ENCODE data around the gene MLLT3. TPM values are rescaled to one million over a fixed set of nuclear protein-coding genes. Genes with fewer than 3 reads are reported as not detected.

Gene MLLT3
- total RNA-seq, 1 donor from 2014 or later, result 14.6 TPM

GRCh38 chr9:20538956-20539355 lies 83.3 kb downstream of the MLLT3 start:
- intact Hi-C loops (cut with DNase I), result no loop called here
- DNase-seq (ENCODE audit: missing footprints) (no peak), ATAC-seq (no peak)

GRCh38 chr9:20538092-20538491 lies 84.2 kb downstream of the MLLT3 start:
- DNase-seq (ENCODE audit: missing footprints), result no peak
- intact Hi-C loops (cut with DNase I), result no loop called here
- no peak for ATAC-seq

GRCh38 chr9:20537294-20537693 lies 85.0 kb downstream of the MLLT3 start:
- intact Hi-C loops (cut with DNase I), result no loop called here
- DNase-seq (ENCODE audit: missing footprints) (no peak), ATAC-seq (no peak)

GRCh38 chr9:20532584-20532983 lies 89.7 kb downstream of the MLLT3 start:
- intact Hi-C loops (cut with DNase I), result no loop called here
- ATAC-seq (no peak), DNase-seq (ENCODE audit: missing footprints) (no peak)

- DNase-seq (ENCODE audit: missing footprints) (no peak), ATAC-seq (no peak)
- intact Hi-C loops (cut with DNase I), result no loop called here
These were observed 92.5 kb downstream of the MLLT3 start for GRCh38 chr9:20529837-20530236.

GRCh38 chr9:20528253-20528652 lies 94.0 kb downstream of the MLLT3 start:
- ATAC-seq (no peak), DNase-seq (ENCODE audit: missing footprints) (no peak)
- intact Hi-C loops (cut with DNase I), result no loop called here

- ATAC-seq (no peak), DNase-seq (ENCODE audit: missing footprints) (no peak)
- intact Hi-C loops (cut with DNase I), result no loop called here
These were observed 95.6 kb downstream of the MLLT3 start for GRCh38 chr9:20526500-20527319.

GRCh38 chr9:20524776-20525175 lies 97.5 kb downstream of the MLLT3 start:
- no peak for ATAC-seq
- intact Hi-C loops (cut with DNase I), result no loop called here
- no peak for DNase-seq (ENCODE audit: missing footprints)

GRCh38 chr9:20518737-20519136 lies 103.6 kb downstream of the MLLT3 start:
- ATAC-seq (no peak), DNase-seq (ENCODE audit: missing footprints) (no peak)
- intact Hi-C loops (cut with DNase I), result loop anchor here (1.0 kb wide), 1 partner anchor 30 kb away; no protein-coding TSS in a partner anchor

GRCh38 chr9:20513126-20513913 lies 109.0 kb downstream of the MLLT3 start:
- peak; percentile 11 for ATAC-seq
- intact Hi-C loops (cut with DNase I), result no loop called here

GRCh38 chr9:20512636-20513035 lies 109.7 kb downstream of the MLLT3 start:
- no peak for DNase-seq (ENCODE audit: missing footprints)
- no peak for ATAC-seq
- intact Hi-C loops (cut with DNase I), result no loop called here

More at GRCh38 chr9:20513126-20513913, 109.0 kb downstream of the MLLT3 start:
- DNase-seq (ENCODE audit: missing footprints), result peak; percentile 65

GRCh38 chr9:20512106-20512505 lies 110.2 kb downstream of the MLLT3 start:
- ATAC-seq (no peak), DNase-seq (ENCODE audit: missing footprints) (no peak)
- intact Hi-C loops (cut with DNase I), result no loop called here

GRCh38 chr9:20511686-20512085 lies 110.6 kb downstream of the MLLT3 start:
- no peak for DNase-seq (ENCODE audit: missing footprints)
- no peak for ATAC-seq
- intact Hi-C loops (cut with DNase I), result no loop called here

- intact Hi-C loops (cut with DNase I), result no loop called here
These were observed 112.8 kb downstream of the MLLT3 start for GRCh38 chr9:20509466-20509865.

GRCh38 chr9:20508242-20508641 lies 114.1 kb downstream of the MLLT3 start:
- DNase-seq (ENCODE audit: missing footprints), result no peak
- intact Hi-C loops (cut with DNase I), result no loop called here
- no peak for ATAC-seq

More at GRCh38 chr9:20509466-20509865, 112.8 kb downstream of the MLLT3 start:
- DNase-seq (ENCODE audit: missing footprints) (no peak), ATAC-seq (no peak)

GRCh38 chr9:20507431-20507830 lies 114.9 kb downstream of the MLLT3 start:
- DNase-seq (ENCODE audit: missing footprints), result no peak
- no peak for ATAC-seq
- intact Hi-C loops (cut with DNase I), result no loop called here

- DNase-seq (ENCODE audit: missing footprints) (no peak), ATAC-seq (no peak)
- intact Hi-C loops (cut with DNase I), result no loop called here
These were observed 116.0 kb downstream of the MLLT3 start for GRCh38 chr9:20506099-20506900.

GRCh38 chr9:20505574-20505973 lies 116.7 kb downstream of the MLLT3 start:
- ATAC-seq (no peak), DNase-seq (ENCODE audit: missing footprints) (no peak)
- intact Hi-C loops (cut with DNase I), result no loop called here

GRCh38 chr9:20504930-20505329 lies 117.4 kb downstream of the MLLT3 start:
- no peak for DNase-seq (ENCODE audit: missing footprints)
- intact Hi-C loops (cut with DNase I), result no loop called here

More at GRCh38 chr9:20504930-20505329, 117.4 kb downstream of the MLLT3 start:
- no peak for ATAC-seq
